HepG2 (cell line): ENCODE measurements around the gene CEP131. TPM values are rescaled to one million over a fixed set of nuclear protein-coding genes. Genes with fewer than 3 reads are reported as not detected.

ENCODE experiments used
- JUND ChIP-seq: sonication (generic); formaldehyde crosslinking; IDR thresholded peaks from 2 replicates; pipeline ENCODE4 v1.8.0; 2022; ENCODE audit warnings: mild to moderate bottlenecking, missing genetic modification reagents
- PCBP1 ChIP-seq: fragments of 200-400 bp; formaldehyde crosslinking; IDR thresholded peaks from 2 replicates; pipeline ENCODE4 v1.6.1; 2017; ENCODE audit warnings: mild to moderate bottlenecking, low read depth, low read length, borderline replicate concordance
- YEATS2 ChIP-seq: sonication (generic); formaldehyde crosslinking; IDR thresholded peaks from 2 replicates; pipeline ENCODE4 v1.4.0; 2020; ENCODE audit warnings: missing genetic modification reagents, borderline replicate concordance
- ZNF10 ChIP-seq: sonication (generic); formaldehyde crosslinking; IDR thresholded peaks from 2 replicates; pipeline ENCODE4 v1.4.0; 2020; ENCODE audit warnings: mild to moderate bottlenecking, low read depth, missing genetic modification reagents, borderline replicate concordance
- ZNF660 ChIP-seq: sonication (generic); formaldehyde crosslinking; IDR thresholded peaks from 2 replicates; pipeline ENCODE4 v1.5.1; 2020; ENCODE audit warnings: mild to moderate bottlenecking, low read depth, missing genetic modification reagents, borderline replicate concordance
- ZNF883 ChIP-seq: sonication (generic); formaldehyde crosslinking; IDR thresholded peaks from 2 replicates; pipeline ENCODE4 v1.5.1; 2020; ENCODE audit warnings: mild to moderate bottlenecking, missing genetic modification reagents; ENCODE audit errors: not compliant biosample characterization
- polyA plus RNA-seq, 8 experiments: library from polyadenylated mRNA; depleted of rRNA in 3 of 8; stranded (reverse) in 7 of 8; unstranded in 1 of 8; fragments of >200 nt; fragmentation: Illumina TruSeq in 4 of 8; extraction: Trizol in 4 of 8; gene quantifications; 2 replicates each; pipeline versions ENCODE4 v1.2.1 to v1.2.3, GENCODE V29; 2011 to 2016; ENCODE audit warnings: low read depth in 4 of 8, missing spikeins in 1 of 8, mixed read lengths in 1 of 8; ENCODE audit not compliant: insufficient read depth in 1 of 8
- total RNA-seq, 5 experiments: library from RNA; depleted of rRNA; stranded (reverse); fragments of >200 nt; fragmentation: Illumina TruSeq; extraction: Trizol; gene quantifications; 2 replicates each; pipeline ENCODE4 v1.2.3, GENCODE V29; 2016; ENCODE audit warnings: low read depth in 1 of 5
- TF ChIP-seq, protein P1 (sequence below): sonication (generic); formaldehyde crosslinking; IDR thresholded peaks from 2 replicates; pipeline ENCODE4 v1.4.0; 2020; ENCODE audit warnings: mild to moderate bottlenecking, missing genetic modification reagents
- TF ChIP-seq, protein P2 (sequence below): sonication (generic); formaldehyde crosslinking; conservative IDR thresholded peaks from 2 replicates; pipeline ENCODE4 v1.8.0; 2022; ENCODE audit warnings: mild to moderate bottlenecking, moderate library complexity, missing genetic modification reagents
- TF ChIP-seq, protein P3 (sequence below): sonication (generic); formaldehyde crosslinking; IDR thresholded peaks from 2 replicates; pipeline ENCODE4 v1.4.0; 2020; ENCODE audit warnings: missing genetic modification reagents, borderline replicate concordance
- TF ChIP-seq, protein P4 (sequence below): IDR thresholded peaks from 2 replicates; pipeline ENCODE4 v1.6.1; 2018; ENCODE audit warnings: missing genetic modification reagents

Gene CEP131
- total and polyA plus RNA-seq, 2 of the 13 experiments (the other 11 are each of a cell fraction or from before 2014, with no cell fraction given) = 5.0 to 16.8 TPM

GRCh38 chr17:81244358-81245023, 21.7 kb upstream of the CEP131 start (continued):
- TF ChIP-seq ZNF660 (CRISPR knock-in tag) (no peak), YEATS2 (CRISPR knock-in tag) (0 out of 2 replicates have a peak, but pooled peaks have one; percentile 4), ZNF10 (CRISPR knock-in tag) (no peak), ZNF883 (CRISPR knock-in tag) (peak; percentile 11), PCBP1 (0 out of 2 replicates have a peak, but pooled peaks have one; percentile 31), JUND (CRISPR knock-in tag) (no peak)
- TF ChIP-seq, protein P1, sequence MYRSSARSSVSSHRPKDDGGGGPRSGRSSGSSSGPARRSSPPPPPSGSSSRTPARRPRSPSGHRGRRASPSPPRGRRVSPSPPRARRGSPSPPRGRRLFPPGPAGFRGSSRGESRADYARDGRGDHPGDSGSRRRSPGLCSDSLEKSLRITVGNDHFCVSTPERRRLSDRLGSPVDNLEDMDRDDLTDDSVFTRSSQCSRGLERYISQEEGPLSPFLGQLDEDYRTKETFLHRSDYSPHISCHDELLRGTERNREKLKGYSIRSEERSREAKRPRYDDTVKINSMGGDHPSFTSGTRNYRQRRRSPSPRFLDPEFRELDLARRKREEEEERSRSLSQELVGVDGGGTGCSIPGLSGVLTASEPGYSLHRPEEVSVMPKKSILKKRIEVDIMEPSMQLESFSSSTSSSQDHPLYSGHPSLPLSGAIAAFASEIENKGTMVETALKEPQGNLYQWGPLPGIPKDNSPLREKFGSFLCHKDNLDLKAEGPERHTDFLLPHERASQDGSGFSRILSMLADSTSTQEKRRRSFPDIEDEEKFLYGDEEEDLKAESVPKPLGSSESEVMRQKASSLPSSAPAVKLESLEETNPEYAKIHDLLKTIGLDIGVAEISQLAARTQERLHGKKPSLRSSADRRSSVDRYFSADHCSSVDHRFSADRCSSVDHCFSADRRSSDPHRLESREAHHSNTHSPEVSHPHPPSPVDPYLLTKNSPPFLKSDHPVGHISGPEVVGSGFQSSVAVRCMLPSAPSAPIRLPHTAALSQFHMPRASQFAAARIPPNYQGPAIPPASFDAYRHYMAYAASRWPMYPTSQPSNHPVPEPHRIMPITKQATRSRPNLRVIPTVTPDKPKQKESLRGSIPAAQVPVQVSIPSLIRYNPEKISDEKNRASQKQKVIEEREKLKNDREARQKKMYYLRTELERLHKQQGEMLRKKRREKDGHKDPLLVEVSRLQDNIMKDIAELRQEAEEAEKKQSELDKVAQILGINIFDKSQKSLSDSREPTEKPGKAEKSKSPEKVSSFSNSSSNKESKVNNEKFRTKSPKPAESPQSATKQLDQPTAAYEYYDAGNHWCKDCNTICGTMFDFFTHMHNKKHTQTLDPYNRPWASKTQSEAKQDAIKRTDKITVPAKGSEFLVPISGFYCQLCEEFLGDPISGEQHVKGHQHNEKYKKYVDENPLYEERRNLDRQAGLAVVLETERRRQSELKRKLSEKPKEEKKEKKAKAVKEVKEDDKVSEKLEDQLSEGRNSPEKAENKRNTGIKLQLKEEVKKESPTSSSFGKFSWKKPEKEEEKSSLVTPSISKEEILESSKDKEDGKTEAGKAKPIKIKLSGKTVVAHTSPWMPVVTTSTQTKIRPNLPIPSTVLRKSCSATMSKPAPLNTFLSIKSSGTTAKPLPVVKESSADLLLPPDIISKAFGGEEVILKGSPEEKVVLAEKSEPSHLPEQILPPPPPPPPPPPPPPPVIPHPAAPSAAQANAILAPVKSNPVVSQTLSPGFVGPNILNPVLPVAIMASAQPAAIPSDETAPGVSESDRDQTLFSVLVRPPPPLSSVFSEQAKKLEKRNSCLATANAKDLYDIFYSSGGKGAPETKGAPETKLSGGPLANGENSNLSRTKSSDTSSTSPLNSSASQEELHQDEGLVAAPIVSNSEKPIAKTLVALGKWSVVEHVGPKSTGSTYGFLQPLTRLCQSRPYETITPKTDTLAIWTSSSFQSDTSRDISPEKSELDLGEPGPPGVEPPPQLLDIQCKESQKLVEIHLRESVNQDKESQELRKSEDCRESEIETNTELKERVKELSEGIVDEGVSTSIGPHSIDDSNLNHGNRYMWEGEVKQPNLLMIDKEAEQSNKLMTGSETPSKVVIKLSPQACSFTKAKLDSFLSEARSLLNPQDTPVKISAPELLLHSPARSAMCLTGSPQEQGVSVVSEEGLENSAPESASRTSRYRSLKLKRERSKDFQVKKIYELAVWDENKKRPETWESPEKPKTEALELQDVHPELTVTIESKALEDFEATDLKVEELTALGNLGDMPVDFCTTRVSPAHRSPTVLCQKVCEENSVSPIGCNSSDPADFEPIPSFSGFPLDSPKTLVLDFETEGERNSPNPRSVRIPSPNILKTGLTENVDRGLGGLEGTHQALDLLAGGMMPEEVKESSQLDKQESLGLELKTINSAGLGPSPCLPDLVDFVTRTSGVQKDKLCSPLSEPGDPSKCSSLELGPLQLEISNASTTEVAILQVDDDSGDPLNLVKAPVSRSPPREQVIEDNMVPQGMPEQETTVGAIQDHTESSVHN (CRISPR knock-in tag) = 0 out of 2 replicates have a peak, but pooled peaks have one; percentile 55
- TF ChIP-seq, protein P2, sequence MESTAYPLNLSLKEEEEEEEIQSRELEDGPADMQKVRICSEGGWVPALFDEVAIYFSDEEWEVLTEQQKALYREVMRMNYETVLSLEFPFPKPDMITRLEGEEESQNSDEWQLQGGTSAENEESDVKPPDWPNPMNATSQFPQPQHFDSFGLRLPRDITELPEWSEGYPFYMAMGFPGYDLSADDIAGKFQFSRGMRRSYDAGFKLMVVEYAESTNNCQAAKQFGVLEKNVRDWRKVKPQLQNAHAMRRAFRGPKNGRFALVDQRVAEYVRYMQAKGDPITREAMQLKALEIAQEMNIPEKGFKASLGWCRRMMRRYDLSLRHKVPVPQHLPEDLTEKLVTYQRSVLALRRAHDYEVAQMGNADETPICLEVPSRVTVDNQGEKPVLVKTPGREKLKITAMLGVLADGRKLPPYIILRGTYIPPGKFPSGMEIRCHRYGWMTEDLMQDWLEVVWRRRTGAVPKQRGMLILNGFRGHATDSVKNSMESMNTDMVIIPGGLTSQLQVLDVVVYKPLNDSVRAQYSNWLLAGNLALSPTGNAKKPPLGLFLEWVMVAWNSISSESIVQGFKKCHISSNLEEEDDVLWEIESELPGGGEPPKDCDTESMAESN (CRISPR knock-in tag) = peak; percentile 56; the same call in 1 of the 2 replicates
- TF ChIP-seq, protein P3, sequence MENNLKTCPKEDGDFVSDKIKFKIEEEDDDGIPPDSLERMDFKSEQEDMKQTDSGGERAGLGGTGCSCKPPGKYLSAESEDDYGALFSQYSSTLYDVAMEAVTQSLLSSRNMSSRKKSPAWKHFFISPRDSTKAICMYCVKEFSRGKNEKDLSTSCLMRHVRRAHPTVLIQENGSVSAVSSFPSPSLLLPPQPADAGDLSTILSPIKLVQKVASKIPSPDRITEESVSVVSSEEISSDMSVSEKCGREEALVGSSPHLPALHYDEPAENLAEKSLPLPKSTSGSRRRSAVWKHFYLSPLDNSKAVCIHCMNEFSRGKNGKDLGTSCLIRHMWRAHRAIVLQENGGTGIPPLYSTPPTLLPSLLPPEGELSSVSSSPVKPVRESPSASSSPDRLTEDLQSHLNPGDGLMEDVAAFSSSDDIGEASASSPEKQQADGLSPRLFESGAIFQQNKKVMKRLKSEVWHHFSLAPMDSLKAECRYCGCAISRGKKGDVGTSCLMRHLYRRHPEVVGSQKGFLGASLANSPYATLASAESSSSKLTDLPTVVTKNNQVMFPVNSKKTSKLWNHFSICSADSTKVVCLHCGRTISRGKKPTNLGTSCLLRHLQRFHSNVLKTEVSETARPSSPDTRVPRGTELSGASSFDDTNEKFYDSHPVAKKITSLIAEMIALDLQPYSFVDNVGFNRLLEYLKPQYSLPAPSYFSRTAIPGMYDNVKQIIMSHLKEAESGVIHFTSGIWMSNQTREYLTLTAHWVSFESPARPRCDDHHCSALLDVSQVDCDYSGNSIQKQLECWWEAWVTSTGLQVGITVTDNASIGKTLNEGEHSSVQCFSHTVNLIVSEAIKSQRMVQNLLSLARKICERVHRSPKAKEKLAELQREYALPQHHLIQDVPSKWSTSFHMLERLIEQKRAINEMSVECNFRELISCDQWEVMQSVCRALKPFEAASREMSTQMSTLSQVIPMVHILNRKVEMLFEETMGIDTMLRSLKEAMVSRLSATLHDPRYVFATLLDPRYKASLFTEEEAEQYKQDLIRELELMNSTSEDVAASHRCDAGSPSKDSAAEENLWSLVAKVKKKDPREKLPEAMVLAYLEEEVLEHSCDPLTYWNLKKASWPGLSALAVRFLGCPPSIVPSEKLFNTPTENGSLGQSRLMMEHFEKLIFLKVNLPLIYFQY (CRISPR knock-in tag) = no peak
- TF ChIP-seq, protein P4, sequence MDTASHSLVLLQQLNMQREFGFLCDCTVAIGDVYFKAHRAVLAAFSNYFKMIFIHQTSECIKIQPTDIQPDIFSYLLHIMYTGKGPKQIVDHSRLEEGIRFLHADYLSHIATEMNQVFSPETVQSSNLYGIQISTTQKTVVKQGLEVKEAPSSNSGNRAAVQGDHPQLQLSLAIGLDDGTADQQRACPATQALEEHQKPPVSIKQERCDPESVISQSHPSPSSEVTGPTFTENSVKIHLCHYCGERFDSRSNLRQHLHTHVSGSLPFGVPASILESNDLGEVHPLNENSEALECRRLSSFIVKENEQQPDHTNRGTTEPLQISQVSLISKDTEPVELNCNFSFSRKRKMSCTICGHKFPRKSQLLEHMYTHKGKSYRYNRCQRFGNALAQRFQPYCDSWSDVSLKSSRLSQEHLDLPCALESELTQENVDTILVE (CRISPR knock-in tag) = 0 out of 2 replicates have a peak, but pooled peaks have one; percentile 11
